ENCODE measurements around the gene CCDC88C.

DNA sequence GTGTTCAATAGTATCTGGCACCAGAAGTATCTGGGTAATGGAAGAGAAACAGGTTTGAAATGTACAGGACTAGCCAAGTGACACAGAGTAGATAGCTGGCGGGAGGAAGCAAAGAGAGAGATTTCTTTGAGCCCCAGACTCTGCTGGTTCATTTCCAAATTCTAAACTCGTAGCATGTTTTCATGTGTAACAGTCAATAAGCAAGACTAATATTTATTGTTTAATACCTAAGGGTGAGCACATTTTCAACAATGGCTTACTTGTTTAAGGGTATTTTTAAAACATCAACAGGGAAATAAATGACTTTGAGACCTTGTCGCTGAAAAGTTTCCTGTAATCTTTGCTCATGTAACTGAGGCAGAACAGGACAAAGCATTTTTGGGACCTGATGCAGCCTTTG lies 11.8 kb upstream of the CCDC88C start:
- TF ChIP-seq CTCF (IDR thresholded peaks at IDR 0.05; ENCODE audit: extremely low read depth in 1 of 2, insufficient read depth in 1 of 2, low read depth in 1 of 2, low read length in 2 of 2) (no peak), POLR2A (IDR thresholded peaks at IDR 0.05; ENCODE audit: low read depth, low read length) (no peak)

All from endothelial cell of umbilical vein (primary cell).